ENCODE measurements around the gene USP6NL. TPM values are rescaled to one million over a fixed set of nuclear protein-coding genes. Genes with fewer than 3 reads are reported as not detected.

The USP6NL gene
- total RNA-seq, 2 donors from 2014 or later = 9.6 to 10.5 TPM

DNA sequence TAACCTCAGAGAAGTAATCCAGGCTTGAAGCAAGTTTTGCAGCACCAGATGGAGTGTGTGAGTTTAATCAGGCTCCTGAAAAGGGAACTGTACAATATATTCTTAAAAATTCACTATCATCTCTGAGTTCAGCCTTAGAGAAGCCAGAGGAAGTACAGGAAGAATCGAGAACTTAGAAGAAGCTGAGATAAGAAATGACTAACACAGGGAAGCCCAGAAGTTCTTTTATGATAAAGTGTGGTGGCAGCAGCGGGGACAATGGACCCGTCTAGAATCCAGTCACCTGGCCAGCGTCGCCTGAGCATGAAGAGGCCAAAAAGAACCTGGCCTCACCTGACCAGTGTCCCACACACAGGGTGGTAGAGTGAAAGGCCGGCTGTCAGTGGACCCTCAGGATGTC lies 161.0 kb downstream of the USP6NL start:
- no peaks in the 10 kb centered on the region for H3K27me3 ChIP-seq
- no peak overlapping the region for H3K4me3 ChIP-seq
- no peak for TF ChIP-seq CTCF (IDR thresholded peaks at IDR 0.05)
- no peaks in the 10 kb centered on the region for H3K9me3 ChIP-seq
- H3K4me1 ChIP-seq = no peaks in the 10 kb centered on the region
- H3K36me3 ChIP-seq = no peaks in the 10 kb centered on the region
- peak; percentile 32 for DNase-seq (ENCODE audit: low spot score)
- H3K27ac ChIP-seq = no peak overlapping the region

- H3K4me3 ChIP-seq = no peak overlapping the region
- no peaks in the 10 kb centered on the region for H3K4me1 ChIP-seq
- H3K27me3 ChIP-seq = no peaks in the 10 kb centered on the region
- no peak for DNase-seq (ENCODE audit: low spot score)
- no peak for TF ChIP-seq CTCF (IDR thresholded peaks at IDR 0.05)
- H3K9me3 ChIP-seq = no peaks in the 10 kb centered on the region
- H3K36me3 ChIP-seq = no peaks in the 10 kb centered on the region
- H3K27ac ChIP-seq = no peak overlapping the region
These were observed 161.7 kb downstream of the USP6NL start for GRCh38 chr10:11449761-11450160.

GRCh38 chr10:11448545-11449244 lies 162.8 kb downstream of the USP6NL start:
- no peaks in the 10 kb centered on the region for H3K27me3 ChIP-seq
- DNase-seq (ENCODE audit: low spot score) = peak; percentile 32
- H3K36me3 ChIP-seq = no peaks in the 10 kb centered on the region
- no peak for TF ChIP-seq CTCF (IDR thresholded peaks at IDR 0.05)
- no peak overlapping the region for H3K4me3 ChIP-seq
- no peak overlapping the region for H3K27ac ChIP-seq
- no peaks in the 10 kb centered on the region for H3K9me3 ChIP-seq
- H3K4me1 ChIP-seq = no peaks in the 10 kb centered on the region

- no peaks in the 10 kb centered on the region for H3K27me3 ChIP-seq
- DNase-seq (ENCODE audit: low spot score) = peak; percentile 26
- H3K9me3 ChIP-seq = no peaks in the 10 kb centered on the region
- no peak for TF ChIP-seq CTCF (IDR thresholded peaks at IDR 0.05)
- no peaks in the 10 kb centered on the region for H3K4me1 ChIP-seq
- no peaks in the 10 kb centered on the region for H3K36me3 ChIP-seq
- no peak overlapping the region for H3K4me3 ChIP-seq
- H3K27ac ChIP-seq = no peak overlapping the region
These were observed 163.3 kb downstream of the USP6NL start for GRCh38 chr10:11448190-11448544.

- no peak for DNase-seq (ENCODE audit: low spot score)
- H3K27me3 ChIP-seq = no peaks in the 10 kb centered on the region
- H3K4me3 ChIP-seq = no peak overlapping the region
- H3K36me3 ChIP-seq = no peaks in the 10 kb centered on the region
- H3K27ac ChIP-seq = no peak overlapping the region
- no peaks in the 10 kb centered on the region for H3K9me3 ChIP-seq
- H3K4me1 ChIP-seq = no peaks in the 10 kb centered on the region
- TF ChIP-seq CTCF (IDR thresholded peaks at IDR 0.05) = no peak
These were observed 163.9 kb downstream of the USP6NL start for GRCh38 chr10:11447586-11447985.

- DNase-seq (ENCODE audit: low spot score) = peak; percentile 51
- H3K9me3 ChIP-seq = no peaks in the 10 kb centered on the region
- H3K36me3 ChIP-seq = no peaks in the 10 kb centered on the region
- H3K4me3 ChIP-seq = no peak overlapping the region
- H3K4me1 ChIP-seq = no peaks in the 10 kb centered on the region
- TF ChIP-seq CTCF (IDR thresholded peaks at IDR 0.05) = no peak
- H3K27me3 ChIP-seq = no peaks in the 10 kb centered on the region
- H3K27ac ChIP-seq = no peak overlapping the region
These were observed 164.6 kb downstream of the USP6NL start for GRCh38 chr10:11446864-11447263.

Data from right atrium auricular region (tissue), 2 donors.